SK-N-SH (cell line): ENCODE measurements around the gene NKD1. TPM values are rescaled to one million over a fixed set of nuclear protein-coding genes. Genes with fewer than 3 reads are reported as not detected.

Experiments
- CTCF ChIA-PET: fragments of 300-600, 350-600 bp; formaldehyde crosslinking; extraction: SDS; loops from one replicate; lab custom pipeline; 2021; lab: Yijun Ruan, JAX
- POLR2A ChIA-PET: fragments of 350-600 bp; sonication (Branson Sonifier 250); formaldehyde crosslinking; extraction: SDS; loops from one replicate; lab custom pipeline; 2020; ENCODE audit warnings: antibody characterized with exemption, inconsistent platforms; lab: Yijun Ruan, JAX
- DNase-seq: peaks from one replicate; pipeline ENCODE4 v3.0.0; 2012
- H2AFZ ChIP-seq: fragments of 200-600 bp; sonication (generic); 2 replicates; pipeline ENCODE4 v1.8.1; 2016; ENCODE audit warnings: antibody characterized with exemption, mild to moderate bottlenecking, low read depth
- H3F3A ChIP-seq: fragments of 200-600 bp; sonication (generic); replicated peaks from 2 replicates; pipeline ENCODE3; 2016; ENCODE audit warnings: antibody characterized with exemption, mild to moderate bottlenecking; ENCODE audit not compliant: insufficient read depth
- H3K27ac ChIP-seq, 2 experiments: fragments of 200-500 bp in 1 of 2; fragments of 200-600 bp in 1 of 2; sonication (Bioruptor generic) in 1 of 2; sonication (generic), shearing (Covaris generic) in 1 of 2; 2 replicates each; pipeline versions ENCODE4 v1.5.1 to v1.6.1; 2014 to 2016; ENCODE audit warnings: low read depth in 2 of 2, inconsistent platforms in 1 of 2, low read length in 1 of 2, mild to moderate bottlenecking in 1 of 2, mixed read lengths in 1 of 2
- H3K27me3 ChIP-seq: fragments of 200-600 bp; sonication (generic), shearing (Covaris generic); 2 replicates; pipeline ENCODE4 v1.6.1; 2016; ENCODE audit warnings: mixed run types; ENCODE audit not compliant: insufficient read depth
- H3K36me3 ChIP-seq, 2 experiments: fragments of 200-500 bp in 1 of 2; fragments of 200-600 bp in 1 of 2; sonication (Bioruptor generic) in 1 of 2; sonication (generic) in 1 of 2; replicated peaks in 1 of 2; 2 replicates each; pipeline versions ENCODE3 to v1.5.1; 2014 to 2016; ENCODE audit warnings: low read length in 1 of 2, mild to moderate bottlenecking in 1 of 2; ENCODE audit not compliant: insufficient read depth in 2 of 2, control insufficient read depth in 1 of 2
- H3K4me1 ChIP-seq, 2 experiments: fragments of 200-500 bp in 1 of 2; fragments of 200-600 bp in 1 of 2; sonication (Bioruptor generic) in 1 of 2; sonication (generic), shearing (Covaris generic) in 1 of 2; 2 replicates each; pipeline versions ENCODE4 v1.5.1 to v1.6.1; 2014 to 2016; ENCODE audit warnings: low read depth in 1 of 2, low read length in 1 of 2, mixed run types in 1 of 2; ENCODE audit not compliant: insufficient read depth in 2 of 2, control insufficient read depth in 1 of 2
- H3K4me2 ChIP-seq: fragments of 200-600 bp; sonication (generic), shearing (Covaris generic); 2 replicates; pipeline ENCODE4 v1.6.1; 2017; ENCODE audit warnings: mixed run types
- H3K4me3 ChIP-seq, 2 experiments: fragments of 200-500 bp in 1 of 2; fragments of 200-600 bp in 1 of 2; sonication (Bioruptor generic) in 1 of 2; sonication (generic), shearing (Covaris generic) in 1 of 2; 2 replicates each; pipeline versions ENCODE4 v1.5.1 to v1.8.1; 2014 to 2016; ENCODE audit warnings: low read depth in 2 of 2, inconsistent platforms in 1 of 2, low read length in 1 of 2, mild to moderate bottlenecking in 1 of 2, mixed read lengths in 1 of 2, moderate library complexity in 1 of 2
- H3K79me2 ChIP-seq: fragments of 200-600 bp; sonication (generic); 2 replicates; pipeline ENCODE4 v1.8.1; 2017; ENCODE audit warnings: mild to moderate bottlenecking; ENCODE audit not compliant: insufficient read depth
- H3K9ac ChIP-seq: fragments of 200-600 bp; sonication (generic); 2 replicates; pipeline ENCODE4 v1.6.1; 2017; ENCODE audit warnings: mixed run types
- H3K9me2 ChIP-seq: fragments of 200-600 bp; sonication (generic); 2 replicates; pipeline ENCODE4 v1.6.1; 2017; ENCODE audit warnings: mixed run types
- H3K9me3 ChIP-seq: fragments of 200-600 bp; sonication (generic); 2 replicates; pipeline ENCODE4 v1.6.1; 2017; ENCODE audit warnings: mixed run types, mild to moderate bottlenecking, moderate library complexity
- H4K20me1 ChIP-seq: fragments of 200-600 bp; sonication (generic); 2 replicates; pipeline ENCODE4 v1.6.1; 2017; ENCODE audit warnings: mild to moderate bottlenecking, mixed run types; ENCODE audit not compliant: insufficient read depth
- CHD2 ChIP-seq: fragments of 150-350 bp; IDR thresholded peaks from 2 replicates; pipeline ENCODE4 v1.6.1; 2018; ENCODE audit warnings: low read length; ENCODE audit not compliant: partially characterized antibody
- EP300 ChIP-seq, 2 experiments: IDR thresholded peaks; 2 replicates each; pipeline versions ENCODE4 v1.4.0 to v1.6.1; 2012; ENCODE audit warnings: borderline replicate concordance in 1 of 2, low read depth in 1 of 2, low read length in 1 of 2
- FOXM1 ChIP-seq: IDR thresholded peaks from 2 replicates; pipeline ENCODE4 v1.4.0; 2012; ENCODE audit warnings: low read depth, mild to moderate bottlenecking
- GABPA ChIP-seq: IDR thresholded peaks from 2 replicates; pipeline ENCODE4 v1.4.0; 2012; ENCODE audit warnings: low read depth, mild to moderate bottlenecking
- IRF3 ChIP-seq: fragments of 150-350 bp; IDR thresholded peaks from 2 replicates; pipeline ENCODE4 v1.6.1; 2016; ENCODE audit warnings: mild to moderate bottlenecking, low read depth, low read length
- MEF2A ChIP-seq: IDR thresholded peaks from 2 replicates; pipeline ENCODE4 v1.4.0; 2012; ENCODE audit warnings: low read depth, borderline replicate concordance
- NFIC ChIP-seq: IDR thresholded peaks from 2 replicates; pipeline ENCODE4 v1.4.0; 2012; ENCODE audit warnings: borderline replicate concordance
- POLR2AphosphoS5 ChIP-seq: IDR thresholded peaks from 2 replicates; pipeline ENCODE4 v1.6.1; 2012; ENCODE audit warnings: low read depth, low read length
- RAD21 ChIP-seq: IDR thresholded peaks from 2 replicates; pipeline ENCODE4 v1.6.1; 2012; ENCODE audit warnings: mild to moderate bottlenecking, low read length
- RCOR1 ChIP-seq: fragments of 150-350 bp; IDR thresholded peaks from 2 replicates; pipeline ENCODE4 v1.6.1; 2017; ENCODE audit warnings: antibody characterized with exemption, low read length
- REST ChIP-seq: IDR thresholded peaks from 2 replicates; pipeline ENCODE4 v1.6.1; 2012; ENCODE audit warnings: mild to moderate bottlenecking, low read depth, low read length, moderate library complexity
- SMC3 ChIP-seq: IDR thresholded peaks from 2 replicates; pipeline ENCODE4 v1.6.1; 2012; ENCODE audit warnings: low read depth, low read length, improper control_type of control experiment
- TAF1 ChIP-seq: IDR thresholded peaks from 2 replicates; pipeline ENCODE4 v1.6.1; 2012; ENCODE audit warnings: low read depth, mild to moderate bottlenecking, low read length, moderate library complexity, borderline replicate concordance
- TCF12 ChIP-seq: IDR thresholded peaks from 2 replicates; pipeline ENCODE4 v1.4.0; 2012
- TEAD4 ChIP-seq: IDR thresholded peaks from 2 replicates; pipeline ENCODE4 v1.4.0; 2012; ENCODE audit warnings: mild to moderate bottlenecking, borderline replicate concordance; ENCODE audit not compliant: insufficient read depth
- YY1 ChIP-seq: IDR thresholded peaks from 2 replicates; pipeline ENCODE4 v1.4.0; 2012; ENCODE audit warnings: low read depth, mild to moderate bottlenecking
- WGBS: methylation state at CpG from one replicate; pipeline ENCODE4 v1.1.6; 2017; ENCODE audit warnings: low lambda C conversion rate; 5-methylcytosine and 5-hydroxymethylcytosine counted together
- polyA plus RNA-seq, 3 experiments: library from polyadenylated mRNA; depleted of rRNA; stranded (reverse); fragments of >200 nt; gene quantifications; 2 replicates each; pipeline ENCODE4 v1.2.3, GENCODE V29; 2012
- TF ChIP-seq, protein P1 (sequence below): fragments of 150-350 bp; IDR thresholded peaks from 2 replicates; pipeline ENCODE4 v1.6.1; 2017; ENCODE audit warnings: antibody characterized with exemption, low read length, low read depth, borderline replicate concordance
- TF ChIP-seq, protein P2 (sequence below): fragments of 200-600 bp; sonication (generic); IDR thresholded peaks from 2 replicates; pipeline ENCODE4 v1.6.1; 2017; ENCODE audit warnings: antibody characterized with exemption, mild to moderate bottlenecking, moderate library complexity
- TF ChIP-seq, protein P3 (sequence below): IDR thresholded peaks from 2 replicates; pipeline ENCODE4; 2012
- TF ChIP-seq, protein P4 (sequence below): IDR thresholded peaks from 2 replicates; pipeline ENCODE4 v1.4.0; 2012; ENCODE audit warnings: low read depth

Gene NKD1
- polyA plus RNA-seq, 1 of the 3 experiments (the other 2 are of a cell fraction): 0.02 TPM

DNA sequence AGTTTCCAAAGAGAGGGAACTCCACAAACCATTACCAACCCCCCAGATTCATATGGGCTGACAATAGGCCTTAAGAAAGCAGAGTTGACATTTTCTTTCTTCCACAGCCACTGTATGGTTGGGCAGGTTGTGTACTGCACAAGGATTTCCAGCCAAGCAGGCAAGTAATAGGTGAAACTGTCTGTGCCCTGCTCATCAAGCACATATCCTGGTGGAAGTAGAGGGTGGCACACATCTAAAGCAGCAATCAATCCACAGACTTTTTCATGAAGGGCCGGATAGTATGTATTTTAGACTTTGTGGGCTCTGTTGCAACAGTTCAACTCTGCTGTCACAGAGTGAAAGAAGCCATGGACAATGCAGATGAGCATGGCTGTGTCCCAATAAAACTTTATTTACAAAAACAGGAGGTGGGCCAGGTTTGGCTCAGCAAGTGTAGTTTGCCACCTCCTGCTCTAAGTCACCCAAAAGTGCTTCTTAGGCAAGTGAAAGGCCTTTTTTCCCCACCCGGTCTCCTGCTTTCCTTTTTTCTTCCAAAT, 69.5 kb downstream of the NKD1 start:
- no peak for DNase-seq
- Histone ChIP-seq H3K9me2 (no peaks in the 10 kb centered on the region), H3K36me3 (no peaks in the 10 kb centered on the region), H3K79me2 (no peaks in the 10 kb centered on the region), H3K27ac (no peak overlapping the region), H3K4me3 (no peak overlapping the region), H3K9ac (no peak overlapping the region), H3K27me3 (no peaks in the 10 kb centered on the region), H3K9me3 (no peaks in the 10 kb centered on the region), H3F3A (no peaks in the 10 kb centered on the region), H2AFZ (no peak overlapping the region), H3K4me1 (peaks cover 0 to 22% of the 10 kb centered on the region in 2 experiments; a peak in 2 of 4 replicates), H3K4me2 (no peak overlapping the region), H4K20me1 (no peaks in the 10 kb centered on the region)
- ChIA-PET CTCF (no interaction called here), POLR2A (no interaction called here)
- 53% methylated on average over 2 of the region's 2 CpGs for WGBS
- TF ChIP-seq REST (no peak), GABPA (no peak), EP300 (IDR thresholded peaks at IDR 0.05; ENCODE audit: borderline replicate concordance in 1 of 2, low read depth in 1 of 2, low read length in 1 of 2) (no peak), CHD2 (no peak), FOXM1 (no peak), POLR2AphosphoS5 (no peak), SMC3 (no peak), RAD21 (no peak), MEF2A (no peak), YY1 (no peak), RCOR1 (no peak), IRF3 (no peak), NFIC (no peak), TCF12 (no peak), TEAD4 (no peak), TAF1 (no peak)
- TF ChIP-seq, protein P1, sequence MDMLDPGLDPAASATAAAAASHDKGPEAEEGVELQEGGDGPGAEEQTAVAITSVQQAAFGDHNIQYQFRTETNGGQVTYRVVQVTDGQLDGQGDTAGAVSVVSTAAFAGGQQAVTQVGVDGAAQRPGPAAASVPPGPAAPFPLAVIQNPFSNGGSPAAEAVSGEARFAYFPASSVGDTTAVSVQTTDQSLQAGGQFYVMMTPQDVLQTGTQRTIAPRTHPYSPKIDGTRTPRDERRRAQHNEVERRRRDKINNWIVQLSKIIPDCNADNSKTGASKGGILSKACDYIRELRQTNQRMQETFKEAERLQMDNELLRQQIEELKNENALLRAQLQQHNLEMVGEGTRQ: no peak
- TF ChIP-seq, protein P2, sequence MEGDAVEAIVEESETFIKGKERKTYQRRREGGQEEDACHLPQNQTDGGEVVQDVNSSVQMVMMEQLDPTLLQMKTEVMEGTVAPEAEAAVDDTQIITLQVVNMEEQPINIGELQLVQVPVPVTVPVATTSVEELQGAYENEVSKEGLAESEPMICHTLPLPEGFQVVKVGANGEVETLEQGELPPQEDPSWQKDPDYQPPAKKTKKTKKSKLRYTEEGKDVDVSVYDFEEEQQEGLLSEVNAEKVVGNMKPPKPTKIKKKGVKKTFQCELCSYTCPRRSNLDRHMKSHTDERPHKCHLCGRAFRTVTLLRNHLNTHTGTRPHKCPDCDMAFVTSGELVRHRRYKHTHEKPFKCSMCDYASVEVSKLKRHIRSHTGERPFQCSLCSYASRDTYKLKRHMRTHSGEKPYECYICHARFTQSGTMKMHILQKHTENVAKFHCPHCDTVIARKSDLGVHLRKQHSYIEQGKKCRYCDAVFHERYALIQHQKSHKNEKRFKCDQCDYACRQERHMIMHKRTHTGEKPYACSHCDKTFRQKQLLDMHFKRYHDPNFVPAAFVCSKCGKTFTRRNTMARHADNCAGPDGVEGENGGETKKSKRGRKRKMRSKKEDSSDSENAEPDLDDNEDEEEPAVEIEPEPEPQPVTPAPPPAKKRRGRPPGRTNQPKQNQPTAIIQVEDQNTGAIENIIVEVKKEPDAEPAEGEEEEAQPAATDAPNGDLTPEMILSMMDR: no peak
- TF ChIP-seq, protein P3, sequence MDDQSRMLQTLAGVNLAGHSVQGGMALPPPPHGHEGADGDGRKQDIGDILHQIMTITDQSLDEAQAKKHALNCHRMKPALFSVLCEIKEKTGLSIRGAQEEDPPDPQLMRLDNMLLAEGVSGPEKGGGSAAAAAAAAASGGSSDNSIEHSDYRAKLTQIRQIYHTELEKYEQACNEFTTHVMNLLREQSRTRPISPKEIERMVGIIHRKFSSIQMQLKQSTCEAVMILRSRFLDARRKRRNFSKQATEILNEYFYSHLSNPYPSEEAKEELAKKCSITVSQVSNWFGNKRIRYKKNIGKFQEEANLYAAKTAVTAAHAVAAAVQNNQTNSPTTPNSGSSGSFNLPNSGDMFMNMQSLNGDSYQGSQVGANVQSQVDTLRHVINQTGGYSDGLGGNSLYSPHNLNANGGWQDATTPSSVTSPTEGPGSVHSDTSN: no peak
- TF ChIP-seq, protein P4, sequence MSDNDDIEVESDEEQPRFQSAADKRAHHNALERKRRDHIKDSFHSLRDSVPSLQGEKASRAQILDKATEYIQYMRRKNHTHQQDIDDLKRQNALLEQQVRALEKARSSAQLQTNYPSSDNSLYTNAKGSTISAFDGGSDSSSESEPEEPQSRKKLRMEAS: no peak
